HG02852 (cell line): ENCODE data around the gene CCT8.
"Not testable (repeated sequence)": the region's sequence is repeated elsewhere in the genome, so short reads cannot be mapped to it uniquely, and the experiment has no call there.

Experiments
- ATAC-seq: cut with Tn5 transposase; IDR thresholded peaks from one replicate; pipeline ENCODE4 v1.9.1; 2021; ENCODE audit warnings: mild to moderate bottlenecking, moderate library complexity; ENCODE audit not compliant: unreplicated experiment

CCT8 gene

GRCh38 chr21:29024474-29025327 lies 48.7 kb downstream of the CCT8 start, which contains the start of gene USP16:
USP16 (plus strand) TSS chr21:29024668; CDS start chr21:29027914, 3,246 bp downstream.
- ATAC-seq: peak; percentile 98

GRCh38 chr21:29022166-29022565 lies 51.3 kb downstream of the CCT8 start:
- no peak for ATAC-seq

GRCh38 chr21:29018540-29018939 lies 54.9 kb downstream of the CCT8 start:
- ATAC-seq: peak; percentile 16

GRCh38 chr21:29017639-29018237 lies 55.7 kb downstream of the CCT8 start:
- ATAC-seq: no peak

- ATAC-seq: not testable (repeated sequence)
Observed at GRCh38 chr21:29011236-29011635, 62.2 kb downstream of the CCT8 start.

- ATAC-seq: no peak
Observed at GRCh38 chr21:29008367-29008766, 65.1 kb downstream of the CCT8 start.

GRCh38 chr21:29007810-29008209 lies 65.6 kb downstream of the CCT8 start:
- ATAC-seq: no peak

GRCh38 chr21:29007135-29007534 lies 66.3 kb downstream of the CCT8 start:
- no peak for ATAC-seq
